Measurements from ENCODE around the gene MTERF4.

MTERF4 gene

DNA sequence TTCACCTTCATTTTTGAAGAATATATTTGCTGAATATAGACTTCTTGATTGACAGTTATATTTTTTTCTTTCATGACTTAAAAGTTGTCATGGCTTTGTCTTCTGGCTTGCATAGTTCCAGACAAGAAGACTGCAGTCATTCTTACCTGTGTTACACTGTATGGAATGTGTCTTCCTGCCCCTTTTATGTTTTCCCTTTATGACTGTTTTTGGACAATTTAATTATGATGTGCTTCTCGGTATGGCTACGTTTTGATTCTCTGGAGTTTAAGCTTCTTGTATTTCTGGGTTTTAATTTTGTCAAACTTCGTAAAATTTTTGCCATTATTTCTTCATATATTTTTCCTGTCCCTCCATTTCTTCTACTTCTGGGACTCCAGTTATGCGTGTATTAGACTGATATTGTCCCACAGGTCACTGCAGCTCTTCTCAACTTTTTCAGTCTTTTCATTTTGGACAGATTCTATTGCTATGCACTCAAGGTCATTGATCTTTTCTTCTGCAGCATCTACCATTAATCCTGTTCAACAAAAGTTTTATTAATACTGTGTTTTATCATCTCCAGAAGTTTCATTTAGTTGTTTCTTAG, 17.1 kb downstream of the MTERF4 start:
- DNase-seq = no peak

DNA sequence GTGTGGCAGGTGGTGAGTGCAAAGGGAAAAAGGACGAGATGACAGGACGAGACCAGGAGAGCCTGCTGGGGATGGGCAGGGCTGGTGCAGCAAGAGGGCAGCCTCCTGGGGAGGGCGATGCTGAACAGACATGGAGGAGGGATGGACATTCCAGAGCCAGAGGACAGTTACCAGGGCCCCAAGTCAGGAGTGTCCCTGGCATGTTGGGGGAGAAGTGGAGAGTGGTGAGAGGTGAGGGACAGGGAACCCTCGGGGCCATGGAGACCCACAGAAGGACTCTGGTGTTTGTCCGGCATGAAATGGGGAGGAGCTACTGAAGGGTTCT, 19.0 kb downstream of the MTERF4 start:
- no peak for DNase-seq

DNA sequence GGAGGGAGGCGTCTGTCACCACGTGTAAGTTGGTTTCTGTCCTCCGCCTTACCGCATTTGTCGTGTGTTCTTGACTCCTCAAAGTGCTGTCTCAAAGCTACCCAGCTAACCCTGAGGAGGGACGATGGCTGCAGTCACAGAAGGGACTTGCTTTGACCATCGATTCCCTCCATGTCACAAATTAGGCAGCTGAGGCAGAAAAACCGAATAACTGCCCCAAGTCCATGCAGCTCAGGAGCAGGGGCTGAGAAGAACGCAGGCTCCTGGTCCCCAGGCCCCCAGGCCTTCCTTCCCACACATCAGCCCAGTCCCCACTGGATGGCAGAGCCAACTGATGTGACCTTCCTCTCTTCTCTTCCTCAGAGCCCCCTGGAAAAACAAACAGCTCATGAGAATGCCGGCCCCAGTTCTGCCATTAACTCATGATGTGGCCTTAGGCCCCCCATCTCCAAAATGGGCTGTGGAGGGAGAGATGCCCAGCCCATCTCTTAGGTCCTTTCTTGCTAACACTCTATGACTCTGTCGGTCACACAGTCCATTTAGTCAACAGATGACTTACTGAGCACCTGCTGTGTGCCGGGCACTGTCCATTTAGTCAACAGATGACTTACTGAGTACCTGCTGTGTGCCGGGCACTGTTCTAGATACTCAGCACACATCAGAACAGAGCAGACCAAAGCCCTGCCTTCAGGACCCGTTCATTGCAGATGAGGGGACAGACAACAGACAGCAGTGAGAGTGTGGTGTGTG, 19.6 kb downstream of the MTERF4 start:
- no peak for DNase-seq

DNA sequence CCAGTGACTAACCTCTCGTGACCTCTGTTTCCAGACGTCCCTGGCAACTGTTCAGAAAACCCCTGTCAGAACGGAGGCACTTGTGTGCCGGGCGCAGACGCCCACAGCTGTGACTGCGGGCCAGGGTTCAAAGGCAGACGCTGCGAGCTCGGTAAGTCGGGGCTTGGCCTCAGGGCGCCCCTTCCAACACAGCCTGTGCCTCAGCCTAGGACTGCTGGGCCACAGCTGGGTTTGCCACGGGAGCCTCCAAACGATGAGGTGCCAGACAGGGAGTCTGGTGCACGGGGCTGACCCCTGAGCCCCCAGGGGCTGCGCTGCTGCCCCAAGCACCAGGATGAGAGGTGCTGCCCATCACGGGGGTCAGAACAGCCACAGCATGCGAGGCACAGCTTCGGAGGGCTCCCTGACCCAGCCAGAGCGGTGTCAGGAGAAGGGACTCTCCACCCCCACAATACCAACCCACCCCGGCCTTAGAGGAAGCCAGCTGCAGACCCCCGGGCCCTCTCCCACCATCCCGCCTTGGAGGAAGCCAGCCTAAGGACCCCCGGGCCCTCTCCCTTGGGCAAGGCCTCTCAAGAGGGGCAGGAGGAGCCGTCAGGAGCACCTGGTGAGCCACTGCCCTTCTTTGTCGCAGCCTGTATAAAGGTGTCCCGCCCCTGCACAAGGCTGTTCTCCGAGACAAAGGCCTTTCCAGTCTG, 20.3 kb downstream of the MTERF4 start:
- DNase-seq = no peak

DNA sequence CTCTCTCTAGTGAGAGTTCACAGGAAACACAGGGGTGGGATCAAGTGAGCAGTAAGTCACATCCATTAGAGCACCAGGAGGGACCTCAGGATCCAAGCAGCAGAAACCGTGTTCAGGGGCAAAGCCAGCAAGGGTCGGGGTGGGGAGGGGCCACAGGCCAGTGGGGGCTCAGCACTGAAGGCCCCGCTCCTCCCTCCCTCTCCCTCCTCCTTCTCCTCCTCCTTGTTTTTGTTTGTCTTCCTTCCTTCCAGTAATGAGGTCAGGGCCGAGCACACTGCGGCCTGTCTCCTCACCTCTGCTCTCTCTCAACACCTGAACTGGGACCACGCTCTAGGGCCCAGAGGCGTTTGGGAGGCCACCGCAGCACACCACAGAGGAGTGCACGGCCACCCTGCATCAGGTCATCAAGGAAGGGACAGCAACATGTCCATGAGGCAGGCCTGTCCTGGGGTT, 20.9 kb downstream of the MTERF4 start:
- no peak for DNase-seq

DNA sequence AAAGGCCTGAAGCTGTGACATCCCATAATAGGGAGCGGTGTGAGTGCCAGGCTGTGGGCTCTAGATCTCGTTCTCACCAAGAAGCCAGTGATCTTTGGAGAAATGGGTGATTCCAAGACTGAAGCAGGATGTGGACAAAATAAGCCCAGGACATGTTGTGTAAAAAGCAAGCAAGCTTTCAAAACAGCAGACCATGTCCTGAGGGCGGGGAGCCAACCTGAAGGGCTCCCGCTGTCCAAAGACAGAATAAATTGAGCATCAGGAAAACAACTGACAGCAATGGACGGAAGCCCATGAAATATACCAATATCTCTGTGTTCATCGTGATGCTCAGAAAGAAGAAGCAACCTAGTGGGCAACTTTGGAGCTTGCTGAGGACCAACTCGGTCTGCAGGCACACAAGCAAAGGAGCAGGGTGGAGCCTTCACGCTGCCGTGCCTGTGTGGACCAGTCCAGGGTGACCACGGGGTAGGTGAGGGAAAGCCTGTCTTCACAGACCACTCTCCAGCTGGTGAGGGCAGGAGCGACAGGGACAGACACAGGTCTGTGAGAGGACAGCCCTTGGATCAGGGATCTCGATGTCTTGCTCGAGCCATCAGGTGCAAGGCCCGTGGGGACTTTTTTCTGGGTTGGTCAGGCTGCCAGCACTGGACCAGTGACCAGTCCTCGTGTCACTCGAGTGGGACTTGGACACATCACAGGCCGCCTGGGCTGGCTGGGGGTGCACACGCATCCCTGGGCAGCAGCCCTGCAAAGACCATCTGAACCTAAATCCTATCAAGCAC, 21.5 kb downstream of the MTERF4 start:
- no peak for DNase-seq

DNA sequence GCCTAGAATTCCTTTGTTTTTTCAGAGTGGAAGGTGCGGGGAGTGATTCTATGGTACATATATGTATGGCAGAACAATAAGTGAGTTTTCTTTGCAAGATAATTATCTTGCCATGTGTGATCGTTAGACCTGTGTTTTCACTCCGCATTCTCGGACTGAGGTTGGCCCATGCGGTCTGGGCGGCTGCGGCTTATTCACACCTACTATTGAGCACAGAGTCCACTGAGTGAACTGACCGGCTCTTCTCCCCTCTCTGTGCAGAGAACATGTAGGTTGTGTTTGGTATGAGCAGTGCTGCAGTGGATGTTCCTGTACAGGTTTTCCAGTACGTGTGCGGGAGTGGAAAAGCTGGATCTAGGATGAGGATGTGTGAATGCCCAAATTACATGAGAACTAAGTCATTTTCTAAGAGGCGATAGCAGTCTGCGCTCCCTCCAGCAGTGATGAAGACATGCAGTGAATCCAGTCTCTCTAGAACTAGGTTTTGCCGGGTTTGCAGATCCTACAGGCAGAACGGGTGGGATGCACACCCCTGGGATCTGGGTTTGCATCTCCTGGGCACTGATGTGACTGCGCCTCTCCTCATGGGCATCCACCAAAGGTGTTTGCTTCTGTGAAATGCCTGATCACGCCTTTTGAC, 27.1 kb downstream of the MTERF4 start:
- no peak for DNase-seq

DNA sequence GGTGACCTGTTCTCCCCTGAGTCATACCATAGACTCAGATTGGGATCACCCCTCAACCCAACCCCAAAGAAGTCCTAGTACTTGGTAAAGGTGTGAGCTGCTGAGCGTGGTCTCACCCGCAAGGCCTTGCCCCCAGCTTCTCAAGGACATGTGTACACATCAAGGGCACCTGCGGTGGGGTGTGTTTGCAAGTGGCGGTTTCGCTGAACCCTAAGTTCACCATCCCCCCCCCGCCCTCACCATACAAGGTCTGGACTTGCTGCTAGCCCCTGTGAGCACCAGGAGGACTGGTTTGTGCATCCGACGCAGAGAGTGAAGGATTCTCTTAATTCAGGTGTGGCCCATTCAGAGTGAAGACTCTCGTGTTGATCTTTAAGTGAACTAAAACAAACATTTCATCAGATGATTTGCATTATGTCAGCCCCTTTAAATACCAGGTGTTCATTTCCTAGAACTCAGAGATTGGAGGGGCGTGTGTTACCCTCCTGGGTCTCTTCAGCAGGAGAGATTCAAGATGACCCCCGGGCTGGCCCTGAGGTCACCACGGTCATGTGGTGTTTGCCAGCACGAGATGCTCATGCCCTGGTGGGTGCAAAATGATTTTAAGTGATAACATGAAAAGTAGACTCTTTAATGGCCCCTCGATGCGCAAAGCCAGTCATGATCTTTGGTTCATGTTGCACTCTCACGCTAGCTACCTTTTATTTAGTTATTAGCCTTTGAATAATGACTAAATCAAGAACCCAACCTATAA, 27.8 kb downstream of the MTERF4 start:
- DNase-seq = no peak

DNA sequence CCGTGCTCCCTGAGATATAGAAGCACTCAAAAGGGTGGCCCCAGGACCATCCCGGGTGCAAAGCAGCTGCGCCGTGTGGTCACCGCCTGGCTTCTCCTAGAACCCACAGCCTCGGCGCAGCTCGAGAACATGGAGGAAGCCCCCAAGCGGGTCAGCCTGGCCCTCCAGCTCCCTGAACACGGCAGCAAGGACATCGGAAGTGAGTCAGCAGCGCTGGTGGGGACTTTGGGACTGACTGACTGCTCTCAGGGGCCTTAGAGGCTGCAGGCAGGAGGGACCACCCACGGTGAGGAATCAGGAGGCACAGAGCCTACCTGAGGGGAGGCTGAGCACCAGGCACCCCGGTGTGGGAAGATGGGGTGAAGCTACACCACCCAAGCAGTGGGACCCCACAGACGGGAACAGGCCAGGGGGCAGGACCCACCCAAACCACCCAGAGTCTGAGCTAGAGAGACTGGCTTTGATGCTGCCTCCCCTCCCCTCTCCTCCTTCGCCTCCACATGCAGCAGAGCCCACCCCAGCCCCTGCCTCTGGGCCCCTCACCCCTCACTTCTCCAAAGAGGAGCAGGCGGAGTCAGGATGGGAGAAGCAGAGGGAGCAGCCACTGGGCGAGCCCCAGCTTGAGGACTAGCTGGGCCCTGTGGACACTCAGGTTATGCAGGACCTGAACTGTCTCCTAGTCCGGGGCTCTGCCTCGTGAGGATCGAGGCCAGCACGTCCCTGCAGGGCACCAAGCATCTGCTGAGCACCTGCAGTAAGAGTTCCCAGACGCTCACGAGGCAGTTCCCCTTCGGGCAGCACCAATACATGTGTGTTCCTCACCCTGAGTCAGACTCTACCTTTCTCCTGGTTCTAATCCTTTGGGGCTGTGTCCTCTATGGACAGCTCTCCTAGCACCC, 28.7 kb downstream of the MTERF4 start:
- DNase-seq = no peak

DNA sequence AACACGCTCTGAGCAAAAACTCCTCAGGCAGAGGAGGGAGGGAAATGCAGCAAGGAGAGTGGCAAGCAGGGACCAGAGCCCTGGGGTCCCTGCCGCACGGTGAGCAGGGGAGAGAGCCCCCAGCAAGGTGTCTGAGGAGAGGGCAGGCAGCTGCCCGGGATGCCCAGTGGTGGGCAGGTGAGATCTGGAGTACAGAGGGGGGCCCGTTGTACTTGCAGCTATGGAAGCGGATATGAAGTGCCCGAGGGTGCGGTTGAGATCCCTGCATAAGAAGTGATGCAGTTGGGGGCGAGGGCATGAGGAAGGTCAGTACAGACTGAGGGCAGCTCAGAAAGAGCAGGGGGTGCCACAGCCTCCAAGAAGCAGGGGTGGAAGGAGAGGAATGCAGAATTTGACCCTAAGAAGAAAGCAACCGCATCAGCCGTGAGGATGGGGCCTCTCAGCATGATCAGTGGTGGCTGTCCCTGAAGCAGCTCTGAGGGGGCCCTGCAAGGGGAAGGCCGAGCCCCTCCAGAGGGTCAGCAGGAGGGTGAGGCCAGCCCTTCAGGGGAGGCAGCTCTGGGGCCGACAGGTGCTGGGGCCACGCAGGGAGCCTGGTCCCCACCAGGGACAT, 29.4 kb downstream of the MTERF4 start:
- no peak for DNase-seq

DNA sequence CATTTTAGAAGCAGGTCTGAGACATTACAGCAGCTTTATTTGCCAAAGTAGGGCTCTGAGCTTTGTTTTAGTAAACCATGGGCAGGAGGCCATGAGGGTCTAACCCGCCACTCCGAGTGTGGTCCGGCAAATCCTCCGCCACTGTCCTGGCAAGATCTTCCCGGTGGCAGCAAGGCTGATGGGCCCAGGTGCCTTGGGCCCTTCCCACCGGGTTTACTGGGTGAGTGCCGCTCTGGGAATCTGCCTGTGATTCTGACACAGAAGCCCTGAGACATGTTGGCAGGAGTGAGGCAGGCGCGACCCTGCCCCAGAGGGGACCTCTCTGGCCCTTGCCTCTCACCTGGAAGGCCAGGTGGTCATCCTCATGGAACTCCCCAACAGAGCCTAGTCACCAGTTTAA, 29.9 kb downstream of the MTERF4 start:
- DNase-seq = no peak

DNA sequence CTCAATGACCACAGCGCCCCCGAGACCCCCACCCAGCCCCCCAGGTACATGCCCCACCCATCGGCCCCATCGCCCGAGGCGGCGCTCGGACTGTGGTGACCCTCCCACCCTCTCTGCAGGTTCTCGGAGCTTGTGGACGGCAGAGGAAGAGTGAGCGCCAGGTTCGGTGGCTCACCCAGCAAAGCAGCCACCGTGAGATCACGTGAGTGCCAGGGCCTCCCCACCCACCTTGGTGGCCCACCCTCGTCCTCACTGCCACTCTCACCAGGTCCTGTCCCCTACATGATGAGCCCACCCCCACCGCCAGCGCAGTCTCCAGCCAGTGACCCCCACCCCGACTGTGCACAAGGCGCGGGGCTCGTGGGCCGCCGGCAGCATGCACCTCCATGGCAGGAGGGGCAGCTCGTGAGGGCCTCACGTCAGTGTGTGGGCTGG, 30.4 kb downstream of the MTERF4 start:
- no peak for DNase-seq

DNA sequence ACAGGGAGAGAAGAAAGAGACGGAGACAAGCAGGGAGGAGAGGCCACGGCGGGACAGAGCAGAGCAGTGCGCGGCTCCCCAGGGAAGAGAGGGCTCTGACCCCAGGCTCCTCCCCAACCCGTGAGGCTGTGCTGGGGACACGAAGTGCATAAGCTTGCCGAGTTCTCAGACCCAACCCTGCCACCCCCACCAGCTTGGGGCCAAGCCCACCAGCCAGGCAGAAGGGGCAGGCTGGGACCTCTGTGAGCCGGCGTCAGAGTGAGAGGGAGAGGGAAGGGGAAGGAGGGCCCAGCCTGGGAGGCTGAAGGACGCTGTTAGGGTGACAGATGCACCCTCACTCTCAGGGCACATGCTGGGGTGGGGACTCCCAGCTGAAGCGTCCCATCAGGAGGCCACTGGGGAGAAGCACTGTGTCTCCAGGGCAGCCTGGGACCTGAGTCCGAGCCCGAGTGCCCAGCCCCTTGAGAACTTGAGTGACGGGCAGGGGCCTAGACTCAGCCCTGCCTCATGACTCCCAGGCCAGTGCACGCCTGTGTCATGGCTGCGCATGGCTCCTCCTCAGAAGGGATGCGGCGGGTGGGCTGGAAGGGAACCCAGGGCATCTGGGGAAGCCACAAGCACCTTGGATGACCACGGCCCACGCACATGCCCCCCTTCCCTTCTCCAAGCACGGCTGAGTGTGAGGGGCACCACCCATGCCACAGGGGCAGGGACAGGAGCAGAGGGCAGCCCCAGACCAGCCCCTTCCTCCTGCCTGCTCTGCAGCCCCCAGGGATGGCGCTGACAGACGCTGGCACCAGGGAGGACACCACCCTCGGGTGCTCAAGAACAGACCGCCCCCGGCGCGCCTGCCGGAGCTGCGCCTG, 31.0 kb downstream of the MTERF4 start:
- DNase-seq = no peak

DNA sequence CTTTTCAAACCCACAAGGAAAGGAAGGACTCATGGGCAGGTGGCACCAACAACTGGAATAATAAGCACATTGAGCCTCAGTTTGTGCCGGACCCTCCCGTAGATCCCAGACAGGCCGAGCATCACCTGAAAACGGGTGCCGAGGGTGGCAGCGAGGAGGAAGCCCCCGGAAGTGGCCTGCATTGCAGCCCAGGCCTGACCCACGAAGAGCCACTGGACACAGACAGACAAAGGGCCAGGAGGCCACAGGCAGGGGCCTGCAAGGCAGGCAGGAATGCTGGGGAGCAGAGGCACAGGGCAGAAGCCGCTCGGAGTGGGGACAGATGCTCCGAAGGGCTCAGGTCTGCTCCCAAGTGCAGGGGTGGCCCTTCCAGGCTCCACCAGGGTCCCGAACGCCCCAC, 31.7 kb downstream of the MTERF4 start:
- DNase-seq = no peak

DNA sequence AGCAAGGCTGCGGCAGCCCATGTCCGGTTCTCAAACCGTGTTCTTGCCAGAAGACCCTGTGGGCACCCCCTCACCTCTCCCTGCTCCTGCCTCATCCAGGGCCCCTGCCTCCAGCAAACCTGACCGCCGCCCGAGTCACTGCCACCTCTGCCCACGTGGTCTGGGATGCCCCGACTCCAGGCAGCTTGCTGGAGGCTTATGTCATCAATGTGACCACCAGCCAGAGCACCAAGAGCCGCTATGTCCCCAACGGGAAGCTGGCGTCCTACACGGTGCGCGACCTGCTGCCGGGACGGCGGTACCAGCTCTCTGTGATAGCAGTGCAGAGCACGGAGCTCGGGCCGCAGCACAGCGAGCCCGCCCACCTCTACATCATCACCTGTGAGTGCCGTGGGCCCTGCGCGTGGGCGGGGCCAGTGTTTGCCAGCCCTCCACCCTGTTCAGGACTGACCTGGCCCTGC, 32.2 kb downstream of the MTERF4 start:
- DNase-seq = no peak

DNA sequence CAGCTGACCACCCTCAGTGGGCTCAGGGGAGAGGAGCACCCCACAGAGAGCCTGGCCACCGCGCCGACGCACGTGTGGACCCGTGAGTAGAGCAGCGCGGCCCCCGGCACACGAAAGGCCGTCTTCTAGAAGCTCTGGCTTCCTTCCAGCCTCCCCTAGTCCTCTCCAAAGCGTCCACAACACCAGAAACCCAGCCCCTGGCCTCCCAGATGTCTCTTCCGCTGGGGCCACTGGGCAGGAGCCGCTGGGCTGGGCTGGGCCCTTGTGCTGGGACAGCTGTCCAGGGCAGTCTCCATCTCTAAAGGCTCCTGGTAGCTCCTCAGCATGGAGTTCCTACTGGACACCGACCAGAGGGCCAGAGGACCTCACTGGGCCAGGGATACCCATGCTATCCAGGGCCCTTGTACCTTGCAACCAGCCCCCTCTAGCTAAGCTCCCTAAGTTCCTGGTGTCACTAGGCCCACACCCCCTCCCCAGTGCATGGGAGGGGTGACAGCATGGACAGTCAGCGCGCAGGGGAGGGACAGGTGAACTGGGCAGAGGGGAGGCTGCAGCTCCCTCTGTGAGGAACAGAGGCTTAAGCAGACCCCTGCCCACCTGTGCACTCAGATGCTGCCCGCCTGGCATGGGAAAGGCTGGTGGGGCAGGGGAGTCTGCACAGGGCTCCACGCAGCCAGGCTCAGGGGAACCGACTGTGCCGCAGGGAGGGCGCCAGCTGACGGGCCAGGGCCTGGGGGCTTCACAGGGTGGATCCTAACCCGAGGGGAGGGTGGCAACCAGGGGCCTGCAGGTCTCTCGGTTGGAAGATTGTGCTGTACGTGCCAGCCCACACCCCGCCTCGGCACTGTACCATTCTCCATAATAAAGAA, 32.9 kb downstream of the MTERF4 start:
- no peak for DNase-seq

DNA sequence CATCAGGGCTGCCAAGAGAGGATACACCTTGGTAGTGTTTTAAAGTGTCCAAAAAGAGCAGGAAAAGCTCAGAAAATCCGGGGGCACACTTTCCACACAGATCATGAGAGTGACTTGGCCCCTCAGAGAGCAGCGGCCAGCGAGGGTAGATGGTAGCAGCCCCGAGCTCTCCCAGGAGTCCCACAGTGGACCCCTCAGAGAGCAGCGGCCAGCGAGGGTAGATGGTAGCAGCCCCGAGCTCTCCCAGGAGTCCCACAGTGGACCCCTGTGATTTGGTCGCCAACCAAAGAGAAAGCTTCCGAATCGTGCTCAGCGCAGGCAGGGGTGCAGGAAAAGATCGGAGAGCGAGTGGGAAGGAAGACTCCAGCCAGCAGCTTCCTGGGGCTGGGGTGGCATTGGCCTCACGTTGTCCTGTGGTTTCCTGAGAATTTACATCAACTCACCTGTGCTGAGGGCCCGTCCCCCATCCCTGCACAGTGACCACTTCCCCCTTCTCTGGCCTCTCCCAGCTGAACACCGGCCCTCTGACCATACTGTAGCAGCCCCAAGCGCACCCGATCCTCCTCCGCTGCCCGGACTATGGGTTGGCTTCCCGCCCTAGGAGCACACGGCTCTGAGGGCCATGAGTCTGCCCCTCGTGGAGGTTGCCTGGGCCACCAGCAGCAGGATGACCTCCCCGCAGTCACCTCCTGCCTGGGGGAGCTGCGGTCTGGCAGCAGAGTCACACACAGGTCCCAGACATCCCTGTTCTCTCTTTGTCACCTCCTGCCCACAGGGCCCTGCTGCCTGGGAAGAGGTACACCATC, 33.7 kb downstream of the MTERF4 start:
- no peak for DNase-seq

All from CD4-positive, alpha-beta T cell treated with Interleukin-10 for 1 hour (primary cell).